Gastrocnemius medialis (tissue), 4 donors: ENCODE measurements around the gene ENOX1. TPM values are rescaled to one million over a fixed set of nuclear protein-coding genes. Genes with fewer than 3 reads are reported as not detected.

Experiments used
- ATAC-seq, 2 donors: fragments of 150-250 bp; one replicate each; pipeline ENCODE4 v1.9.1; 2016
- DNase-seq, 2 donors: peaks; one replicate each; pipeline ENCODE4 v3.0.0-alpha.2; 2019
- H3K27ac ChIP-seq, 4 donors: fragments of 200-600 bp; sonication (generic); 1 replicate in 1 of 4; 2 replicates in 3 of 4; pipeline ENCODE4 v1.5.1; 2016 to 2018; ENCODE audit warnings: mild to moderate bottlenecking in 2 of 4, moderate library complexity in 1 of 4
- H3K27me3 ChIP-seq, 3 donors: fragments of 200-600 bp; sonication (generic) in 2 of 3; 1 replicate in 1 of 3; 2 replicates in 2 of 3; pipeline versions ENCODE4 v1.5.1 to v1.6.0; 2016 to 2019; ENCODE audit warnings: mild to moderate bottlenecking in 1 of 3, moderate library complexity in 1 of 3
- H3K36me3 ChIP-seq, 2 donors: fragments of 200-600 bp; sonication (generic) in 1 of 2; one replicate each; pipeline ENCODE4 v1.5.1; 2017 to 2018
- H3K4me1 ChIP-seq, 2 donors: fragments of 200-600 bp; sonication (generic) in 1 of 2; one replicate each; pipeline ENCODE4 v1.5.1; 2016 to 2017; ENCODE audit warnings: mild to moderate bottlenecking in 2 of 2
- H3K4me3 ChIP-seq, 4 donors: fragments of 200-600 bp; sonication (generic) in 3 of 4; 1 replicate in 1 of 4; 2 replicates in 3 of 4; pipeline ENCODE4 v1.5.1; 2016 to 2019; ENCODE audit warnings: mild to moderate bottlenecking in 2 of 4
- H3K9me3 ChIP-seq, 3 donors: fragments of 200-600 bp; sonication (generic) in 2 of 3; 1 replicate in 1 of 3; 2 replicates in 2 of 3; pipeline ENCODE4 v1.5.1; 2016 to 2019
- POLR2A ChIP-seq, 2 donors: fragments of 450-650 bp; IDR thresholded peaks; one replicate each; pipeline ENCODE4 v1.6.1; 2017; ENCODE audit warnings: antibody characterized with exemption in 2 of 2, mild to moderate bottlenecking in 2 of 2, moderate library complexity in 2 of 2
- in situ Hi-C, 4 donors: fragments of 200-750 bp; cut with MboI; loops; one replicate each; pipeline versions ENCODE4 v1.15.0 to v1.8.0; 2017; ENCODE audit warnings: low sequenced_read_pairs in 4 of 4
- intact Hi-C: fragments of 100-400 bp; cut with DNase I; formaldehyde crosslinking; loops from one replicate; pipeline ENCODE4 v1.15.1; 2023; ENCODE audit warnings: low total_unique reads
- total RNA-seq, 4 donors: library from RNA; depleted of rRNA; stranded (reverse); fragments of >200 nt; gene quantifications; one replicate each; pipeline versions ENCODE4 v1.1.0 to v1.2.3, GENCODE V29; 2016
- TF ChIP-seq, protein P1 (sequence below), 5 experiments: fragments of 450-650 bp in 3 of 5; fragments of 200-600 bp in 2 of 5; sonication (generic) in 2 of 5; IDR thresholded peaks in 4 of 5; conservative IDR thresholded peaks in 1 of 5; 1 replicate in 4 of 5; 2 replicates in 1 of 5; pipeline ENCODE4 v1.5.1; 2016 to 2019; ENCODE audit warnings: antibody characterized with exemption in 5 of 5, mild to moderate bottlenecking in 3 of 5, moderate library complexity in 3 of 5

The ENOX1 gene
- total RNA-seq, 4 donors from 2014 or later = 0.46 to 3.5 (median 1.8) TPM

DNA sequence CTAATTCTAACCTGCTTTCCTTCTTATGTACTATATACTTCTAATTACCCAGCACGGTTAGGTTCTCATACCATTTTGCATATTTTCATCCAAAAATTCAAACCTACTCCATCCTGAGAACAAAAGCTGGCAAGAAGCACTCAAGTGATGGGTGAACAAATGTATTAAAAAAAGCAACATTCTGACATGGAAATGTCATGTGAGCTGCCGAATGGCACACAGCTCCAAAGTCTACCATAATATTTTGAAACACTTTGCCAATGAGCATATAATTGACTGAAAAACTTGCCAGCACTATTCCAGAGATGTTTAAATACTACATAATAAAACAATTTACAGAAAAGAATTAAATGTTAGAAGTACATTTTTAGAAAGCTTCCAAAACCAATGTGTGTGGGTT lies 274.6 kb downstream of the ENOX1 start:
- DNase-seq = no peak
- intact Hi-C loops (loop anchor here (10.0 kb wide), 1 partner anchor 147 kb away; no protein-coding TSS in a partner anchor), in situ Hi-C loops (no loop called here)
- TF ChIP-seq, protein P1, sequence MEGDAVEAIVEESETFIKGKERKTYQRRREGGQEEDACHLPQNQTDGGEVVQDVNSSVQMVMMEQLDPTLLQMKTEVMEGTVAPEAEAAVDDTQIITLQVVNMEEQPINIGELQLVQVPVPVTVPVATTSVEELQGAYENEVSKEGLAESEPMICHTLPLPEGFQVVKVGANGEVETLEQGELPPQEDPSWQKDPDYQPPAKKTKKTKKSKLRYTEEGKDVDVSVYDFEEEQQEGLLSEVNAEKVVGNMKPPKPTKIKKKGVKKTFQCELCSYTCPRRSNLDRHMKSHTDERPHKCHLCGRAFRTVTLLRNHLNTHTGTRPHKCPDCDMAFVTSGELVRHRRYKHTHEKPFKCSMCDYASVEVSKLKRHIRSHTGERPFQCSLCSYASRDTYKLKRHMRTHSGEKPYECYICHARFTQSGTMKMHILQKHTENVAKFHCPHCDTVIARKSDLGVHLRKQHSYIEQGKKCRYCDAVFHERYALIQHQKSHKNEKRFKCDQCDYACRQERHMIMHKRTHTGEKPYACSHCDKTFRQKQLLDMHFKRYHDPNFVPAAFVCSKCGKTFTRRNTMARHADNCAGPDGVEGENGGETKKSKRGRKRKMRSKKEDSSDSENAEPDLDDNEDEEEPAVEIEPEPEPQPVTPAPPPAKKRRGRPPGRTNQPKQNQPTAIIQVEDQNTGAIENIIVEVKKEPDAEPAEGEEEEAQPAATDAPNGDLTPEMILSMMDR (IDR thresholded peaks at IDR 0.05 in 4 of 5, conservative IDR thresholded peaks at IDR 0.05 in 1 of 5) = no peak
- TF ChIP-seq POLR2A (IDR thresholded peaks at IDR 0.05) = no peak
- H3K27ac ChIP-seq = no peak overlapping the region
- H3K4me1 ChIP-seq = peaks cover 22 to 29% of the 10 kb centered on the region in 2 donors
- no peaks in the 10 kb centered on the region for H3K27me3 ChIP-seq
- no peak for ATAC-seq
- no peaks in the 10 kb centered on the region for H3K36me3 ChIP-seq
- no peak overlapping the region for H3K4me3 ChIP-seq
- no peaks in the 10 kb centered on the region for H3K9me3 ChIP-seq

DNA sequence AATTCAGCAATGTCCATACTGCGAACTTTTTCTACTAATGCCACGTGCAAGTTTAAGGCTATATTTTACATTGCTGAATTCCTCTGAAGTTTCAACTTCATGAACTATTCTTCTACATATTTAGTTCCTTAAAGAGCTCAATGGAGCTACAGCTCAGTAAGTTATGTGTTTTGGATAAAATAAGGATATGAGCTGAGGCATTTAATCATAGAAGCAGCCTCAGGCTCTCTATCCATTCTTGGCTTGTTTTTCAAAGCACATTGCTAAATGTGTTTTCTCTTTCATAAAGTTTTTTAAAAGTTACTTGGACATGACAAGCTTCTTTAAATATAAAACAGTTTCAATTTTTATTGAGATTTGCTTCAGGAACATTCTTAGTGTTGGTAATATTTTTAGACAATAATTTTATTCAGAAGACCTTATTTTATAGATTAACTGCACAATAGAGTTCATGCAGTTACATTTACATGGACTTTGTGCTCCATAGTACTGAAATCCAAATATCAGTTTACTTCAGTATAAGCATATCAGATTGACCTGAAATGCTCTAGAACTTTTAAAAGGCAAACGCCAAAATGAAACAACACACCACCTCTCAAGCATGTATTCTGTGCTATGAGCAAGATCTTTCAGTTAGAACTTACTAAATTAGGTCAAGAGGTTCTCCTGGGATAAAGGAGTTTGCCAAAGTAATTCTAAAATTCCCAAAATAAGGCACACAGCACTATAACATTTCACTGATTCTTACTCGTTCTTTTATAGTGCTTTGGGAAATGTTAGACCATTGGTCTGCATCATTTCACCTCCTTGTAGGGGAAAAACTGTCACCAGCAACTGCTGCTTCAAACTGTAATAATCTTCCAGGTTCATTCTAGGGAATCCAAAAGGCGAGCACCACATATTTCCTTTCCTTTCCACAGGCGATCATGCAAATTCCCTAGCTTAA lies 275.5 kb downstream of the ENOX1 start:
- Histone ChIP-seq H3K4me1 (peaks cover 22 to 24% of the 10 kb centered on the region in 2 donors), H3K4me3 (no peak overlapping the region), H3K27ac (no peak overlapping the region), H3K27me3 (no peaks in the 10 kb centered on the region), H3K9me3 (no peaks in the 10 kb centered on the region), H3K36me3 (no peaks in the 10 kb centered on the region)
- in situ Hi-C loops = no loop called here
- no peak for TF ChIP-seq POLR2A (IDR thresholded peaks at IDR 0.05)
- TF ChIP-seq, protein P1 (IDR thresholded peaks at IDR 0.05 in 4 of 5, conservative IDR thresholded peaks at IDR 0.05 in 1 of 5) = no peak
- peak in 1 of 2 donors; percentile 38 for ATAC-seq
- no peak for DNase-seq
- intact Hi-C loops = loop anchor here (10.0 kb wide), 1 partner anchor 146 kb away; no protein-coding TSS in a partner anchor

DNA sequence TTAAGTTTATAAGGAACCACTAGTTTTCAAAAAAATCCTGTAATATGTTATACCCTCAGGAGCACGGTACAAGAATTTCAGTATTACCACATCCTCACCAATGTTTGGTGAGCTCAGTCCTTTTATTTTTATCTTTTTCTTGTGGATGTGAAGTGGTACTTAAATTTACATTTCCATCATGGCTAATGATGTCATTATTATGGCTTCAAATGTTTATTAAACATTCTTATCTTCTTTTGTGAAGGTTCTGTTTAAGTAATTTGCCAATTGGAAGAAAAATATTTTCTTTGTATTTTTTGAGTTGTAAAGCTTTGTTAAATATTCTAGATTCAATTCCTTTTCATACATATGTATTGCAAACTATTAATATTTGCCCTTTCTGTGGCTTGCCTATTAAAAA lies 291.0 kb downstream of the ENOX1 start:
- Histone ChIP-seq H3K9me3 (no peaks in the 10 kb centered on the region), H3K36me3 (no peaks in the 10 kb centered on the region), H3K27me3 (no peaks in the 10 kb centered on the region), H3K27ac (no peak overlapping the region), H3K4me1 (no peaks in the 10 kb centered on the region), H3K4me3 (no peak overlapping the region)
- DNase-seq = no peak
- in situ Hi-C loops = no loop called here
- intact Hi-C loops = no loop called here
- ATAC-seq = no peak
- TF ChIP-seq, protein P1 (IDR thresholded peaks at IDR 0.05 in 4 of 5, conservative IDR thresholded peaks at IDR 0.05 in 1 of 5) = no peak
- no peak for TF ChIP-seq POLR2A (IDR thresholded peaks at IDR 0.05)

DNA sequence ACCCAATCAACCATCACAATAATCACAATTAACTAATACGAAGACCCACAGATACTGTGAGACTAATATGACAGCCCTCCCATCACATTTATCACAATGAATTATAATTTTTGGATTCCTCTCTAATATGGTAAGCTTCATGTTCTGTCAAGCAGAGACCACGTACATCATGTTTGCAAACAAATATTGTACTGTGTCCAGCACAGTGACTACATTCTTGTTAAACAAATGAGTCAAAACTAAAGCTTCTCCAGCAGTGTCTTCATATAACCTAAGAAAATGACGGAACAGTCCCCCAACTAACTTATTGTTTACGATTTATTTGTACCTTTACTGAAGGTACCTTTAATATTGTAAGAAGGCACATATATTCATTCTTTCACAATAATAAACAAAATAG lies 292.6 kb downstream of the ENOX1 start:
- TF ChIP-seq POLR2A (IDR thresholded peaks at IDR 0.05) = no peak
- TF ChIP-seq, protein P1 (IDR thresholded peaks at IDR 0.05 in 4 of 5, conservative IDR thresholded peaks at IDR 0.05 in 1 of 5) = no peak

More for the DNA sequence above, 292.6 kb downstream of the ENOX1 start:
- Histone ChIP-seq H3K27me3 (no peaks in the 10 kb centered on the region), H3K4me1 (no peaks in the 10 kb centered on the region), H3K9me3 (no peaks in the 10 kb centered on the region), H3K36me3 (no peaks in the 10 kb centered on the region), H3K4me3 (no peak overlapping the region), H3K27ac (no peak overlapping the region)
- DNase-seq (no peak), ATAC-seq (no peak)
- in situ Hi-C loops = no loop called here
- intact Hi-C loops = no loop called here
